Hepatocyte (in vitro differentiated cells): ENCODE results near the gene MAP3K2. TPM values are rescaled to one million over a fixed set of nuclear protein-coding genes. Genes with fewer than 3 reads are reported as not detected.

Experiments
- DNase-seq: peaks from one replicate; pipeline ENCODE4 v3.0.0-alpha.2; 2016; ENCODE audit warnings: low spot score
- H2AFZ ChIP-seq: fragments of 200-600 bp; sonication (generic); 2 replicates; pipeline ENCODE4 v1.6.0; 2016; ENCODE audit warnings: antibody characterized with exemption, mild to moderate bottlenecking
- H3K27ac ChIP-seq: fragments of 200-600 bp; sonication (generic); 2 replicates; pipeline ENCODE4 v1.5.1; 2016; ENCODE audit warnings: mild to moderate bottlenecking
- H3K27me3 ChIP-seq: fragments of 200-600 bp; sonication (generic); 2 replicates; pipeline ENCODE4 v1.6.1; 2016
- H3K36me3 ChIP-seq: fragments of 200-600 bp; sonication (generic); replicated peaks from 2 replicates; pipeline ENCODE4 v1.5.1; 2016; ENCODE audit warnings: low read depth; ENCODE audit not compliant: insufficient read depth
- H3K4me1 ChIP-seq: fragments of 200-600 bp; sonication (generic); 2 replicates; pipeline ENCODE4 v1.5.1; 2016; ENCODE audit warnings: mild to moderate bottlenecking, moderate library complexity; ENCODE audit not compliant: insufficient read depth
- H3K4me2 ChIP-seq: fragments of 200-600 bp; sonication (generic); 2 replicates; pipeline ENCODE4 v1.6.0; 2016
- H3K4me3 ChIP-seq: fragments of 200-600 bp; sonication (generic); 2 replicates; pipeline ENCODE4 v1.5.1; 2016; ENCODE audit warnings: mild to moderate bottlenecking
- H3K79me2 ChIP-seq: fragments of 200-600 bp; sonication (generic); 2 replicates; pipeline ENCODE4 v1.6.0; 2017; ENCODE audit warnings: mild to moderate bottlenecking
- H3K9me2 ChIP-seq: fragments of 200-600 bp; sonication (generic); replicated peaks from 2 replicates; pipeline ENCODE4 v1.6.0; 2017; ENCODE audit warnings: mild to moderate bottlenecking; ENCODE audit not compliant: insufficient read depth
- H3K9me3 ChIP-seq: fragments of 200-600 bp; sonication (generic); 2 replicates; pipeline ENCODE4 v1.5.1; 2016; ENCODE audit warnings: low read depth, mild to moderate bottlenecking
- H4K20me1 ChIP-seq: fragments of 200-600 bp; sonication (generic); 2 replicates; pipeline ENCODE4 v1.6.0; 2016; ENCODE audit warnings: mild to moderate bottlenecking; ENCODE audit not compliant: insufficient read depth, poor library complexity, severe bottlenecking
- CTCF ChIP-seq: fragments of 200-600 bp; sonication (generic); IDR thresholded peaks from 2 replicates; pipeline ENCODE4 v1.5.1; 2016; ENCODE audit warnings: antibody characterized with exemption, mild to moderate bottlenecking; ENCODE audit not compliant: poor library complexity
- EZH2 ChIP-seq: fragments of 200-600 bp; sonication (generic); IDR thresholded peaks from 2 replicates; pipeline ENCODE4 v1.6.1; 2016; ENCODE audit warnings: antibody characterized with exemption, mild to moderate bottlenecking, borderline replicate concordance
- EZH2phosphoT487 ChIP-seq: fragments of 200-600 bp; sonication (generic); IDR thresholded peaks from one replicate; pipeline ENCODE4 v1.6.1; 2018; ENCODE audit warnings: antibody characterized with exemption, mild to moderate bottlenecking, low read depth, moderate library complexity; ENCODE audit not compliant: unreplicated experiment, severe bottlenecking
- WGBS: methylation state at CpG from one replicate; pipeline ENCODE4 v1.1.6; 2016; ENCODE audit warnings: low lambda C conversion rate; ENCODE audit errors: missing lambda C conversion rate; 5-methylcytosine and 5-hydroxymethylcytosine counted together
- polyA plus RNA-seq: library from polyadenylated mRNA; unstranded; fragments of >200 nt; fragmentation: Nextera tagmentation; extraction: Ambion mirVana; gene quantifications from 2 replicates; pipeline ENCODE4 v1.2.1, GENCODE V29; 2016
- total RNA-seq: library from RNA; depleted of rRNA; stranded (reverse); fragments of >200 nt; gene quantifications from 2 replicates; pipeline ENCODE4 v1.2.3, GENCODE V29; 2014

Gene MAP3K2
- total and polyA plus RNA-seq, 2 experiments from 2014 or later: 28.5 to 52.5 TPM

- TF ChIP-seq EZH2 (no peak), CTCF (no peak), EZH2phosphoT487 (no peak)
- no peaks in the 10 kb centered on the region for H3K27me3 ChIP-seq
- H3K79me2 ChIP-seq: peaks cover 4% of the 10 kb centered on the region
- H3K4me1 ChIP-seq: no peaks in the 10 kb centered on the region
- peak; percentile 70 for DNase-seq
- peak overlapping the region; percentile 99 for H3K4me2 ChIP-seq
- H2AFZ ChIP-seq: peak overlapping the region; percentile 87
- no peaks in the 10 kb centered on the region for H3K9me2 ChIP-seq
- H3K4me3 ChIP-seq: peak overlapping the region; percentile 4
- no peaks in the 10 kb centered on the region for H3K36me3 ChIP-seq
- no peaks in the 10 kb centered on the region for H3K9me3 ChIP-seq
- H3K27ac ChIP-seq: peak overlapping the region; percentile 68
- no peaks in the 10 kb centered on the region for H4K20me1 ChIP-seq
- WGBS: 4% methylated on average over 14 of the region's 29 CpGs
Measured at GRCh38 chr2:127423478-127423843, 35.7 kb upstream of the MAP3K2 start.

- H3K27ac ChIP-seq: peak overlapping the region; percentile 68
- TF ChIP-seq EZH2 (peak; percentile 46), CTCF (no peak), EZH2phosphoT487 (peak; percentile 32)
- peaks cover 4% of the 10 kb centered on the region for H3K79me2 ChIP-seq
- no peaks in the 10 kb centered on the region for H3K4me1 ChIP-seq
- peak overlapping the region; percentile 87 for H2AFZ ChIP-seq
- no peaks in the 10 kb centered on the region for H3K9me3 ChIP-seq
- no peaks in the 10 kb centered on the region for H3K36me3 ChIP-seq
- peak overlapping the region; percentile 4 for H3K4me3 ChIP-seq
- no peaks in the 10 kb centered on the region for H3K27me3 ChIP-seq
- H4K20me1 ChIP-seq: no peaks in the 10 kb centered on the region
- DNase-seq: peak; percentile 76
- WGBS: 4% methylated on average over 41 of the region's 73 CpGs
- peak overlapping the region; percentile 99 for H3K4me2 ChIP-seq
- no peaks in the 10 kb centered on the region for H3K9me2 ChIP-seq
Measured at GRCh38 chr2:127422559-127423477, 35.0 kb upstream of the MAP3K2 start.

GRCh38 chr2:127421871-127422558 lies 34.2 kb upstream of the MAP3K2 start:
- no peaks in the 10 kb centered on the region for H3K27me3 ChIP-seq
- H4K20me1 ChIP-seq: no peaks in the 10 kb centered on the region
- H3K4me2 ChIP-seq: peak overlapping the region; percentile 99
- DNase-seq: no peak
- no peak overlapping the region for H2AFZ ChIP-seq
- H3K9me2 ChIP-seq: no peaks in the 10 kb centered on the region
- no peaks in the 10 kb centered on the region for H3K4me1 ChIP-seq
- H3K9me3 ChIP-seq: no peaks in the 10 kb centered on the region
- TF ChIP-seq CTCF (no peak), EZH2 (no peak), EZH2phosphoT487 (no peak)
- H3K36me3 ChIP-seq: no peaks in the 10 kb centered on the region
- 86% methylated on average over 16 of the region's 16 CpGs for WGBS
- no peak overlapping the region for H3K4me3 ChIP-seq
- H3K79me2 ChIP-seq: peaks cover 4% of the 10 kb centered on the region
- no peak overlapping the region for H3K27ac ChIP-seq
